Sigmoid colon (tissue), 4 donors: Measurements from ENCODE around the gene SPATA13.

Experiments
- CTCF ChIP-seq, 4 experiments: fragments of 450-650 bp in 3 of 4; fragments of 200-600 bp in 1 of 4; IDR thresholded peaks; one replicate each; pipeline ENCODE4 v1.5.1; 2016 to 2019; ENCODE audit warnings: antibody characterized with exemption in 4 of 4, mild to moderate bottlenecking in 3 of 4, moderate library complexity in 2 of 4
- POLR2A ChIP-seq, 2 donors: fragments of 450-650 bp; IDR thresholded peaks; one replicate each; pipeline ENCODE4 v1.6.1; 2016; ENCODE audit warnings: antibody characterized with exemption in 2 of 2, mild to moderate bottlenecking in 2 of 2, moderate library complexity in 2 of 2
- POLR2AphosphoS5 ChIP-seq, 4 donors: sonication (generic); formaldehyde crosslinking; IDR thresholded peaks; one replicate each; pipeline ENCODE4 v1.6.1; 2017; ENCODE audit warnings: antibody characterized with exemption in 4 of 4

GRCh38 chr13:24207841-24208667, 47.5 kb downstream of the SPATA13 start:
- TF ChIP-seq CTCF (IDR thresholded peaks at IDR 0.05) (no peak), POLR2A (IDR thresholded peaks at IDR 0.05) (no peak), POLR2AphosphoS5 (IDR thresholded peaks at IDR 0.05) (no peak)
